ENCODE results near the gene AMZ1. TPM values are rescaled to one million over a fixed set of nuclear protein-coding genes. Genes with fewer than 3 reads are reported as not detected.

Gene AMZ1
- polyA plus RNA-seq, 6 donors from 2014 or later: 1.4 to 3.3 (median 2.7) TPM; not detected in 1

DNA sequence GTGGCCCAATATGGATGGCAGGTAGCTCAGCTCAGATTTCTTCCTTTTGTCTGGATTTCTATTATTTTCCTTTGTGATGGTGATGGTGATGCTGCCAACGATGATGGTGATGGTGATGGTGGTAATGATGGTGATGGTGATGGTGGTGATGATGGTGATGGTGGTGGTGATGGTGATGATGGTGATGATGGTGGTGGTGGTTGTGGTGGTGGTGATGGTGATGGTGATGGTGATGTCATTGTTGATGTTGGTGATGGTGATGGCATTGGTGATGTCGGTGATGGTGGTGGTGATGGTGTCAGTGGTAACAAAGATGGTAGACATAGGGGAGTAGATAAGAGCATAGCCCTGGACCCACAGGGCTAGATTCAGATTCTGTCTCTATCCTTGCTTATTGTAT is 30.8 kb upstream of the AMZ1 start:
- H3K27me3 Mint-ChIP-seq: no peaks in the 10 kb centered on the region
- H3K27ac Mint-ChIP-seq: peak overlapping the region in 2 of 6 donors; percentile 3 to 84

DNA sequence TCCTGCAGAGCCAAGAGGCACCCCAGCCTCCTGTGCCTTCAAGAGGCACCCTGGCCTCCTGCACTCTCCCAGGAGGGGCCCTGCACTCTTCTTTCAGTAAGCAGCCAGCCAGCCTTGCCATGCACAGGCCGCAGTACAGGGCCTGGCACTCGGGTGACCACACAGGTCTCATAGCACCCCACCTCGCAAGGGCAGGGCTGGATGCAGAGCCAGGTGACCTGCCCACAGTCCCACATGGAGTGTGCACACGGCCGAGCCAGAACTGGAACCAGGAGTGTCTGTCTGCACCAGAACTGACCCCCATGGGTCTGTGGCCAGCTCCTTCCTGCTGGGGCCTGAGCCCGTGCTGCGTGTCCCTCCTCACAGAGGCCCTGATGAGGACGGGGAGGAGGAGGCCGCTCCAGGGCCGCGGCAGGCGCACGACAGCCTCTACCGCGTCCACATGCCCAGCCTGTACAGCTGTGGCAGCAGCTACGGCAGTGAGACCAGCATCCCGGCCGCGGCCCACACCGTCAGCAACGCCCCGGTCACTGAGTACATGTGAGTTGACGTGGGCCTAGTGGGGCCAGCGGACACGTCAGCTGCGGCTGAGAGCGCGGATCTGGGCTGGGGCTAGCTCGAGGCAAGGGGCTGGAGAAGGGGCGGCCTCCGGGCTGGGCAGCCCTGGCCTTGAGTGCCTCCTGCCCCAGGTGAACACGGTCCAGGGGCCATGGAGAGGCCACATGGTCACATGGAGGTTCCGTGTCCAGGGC is 29.9 kb upstream of the AMZ1 start:
- DNase-seq: no peak
- Mint-ChIP-seq H3K4me3 (no peak overlapping the region), H3K27ac (no peak overlapping the region), H3K36me3 (peaks cover 0 to 18% of the 10 kb centered on the region in 2 donors), H3K9me3 (no peaks in the 10 kb centered on the region), H3K27me3 (no peaks in the 10 kb centered on the region), H3K4me1 (peaks cover 0 to 8% (median 0%) of the 10 kb centered on the region in 3 donors)
- ATAC-seq (ENCODE audit: low read depth in 2 of 2): no peak

More for the DNA sequence above, 30.8 kb upstream of the AMZ1 start:
- H3K36me3 Mint-ChIP-seq: peaks cover 0 to 14% of the 10 kb centered on the region in 2 donors
- no peak for ATAC-seq (ENCODE audit: low read depth in 2 of 2)
- DNase-seq: no peak
- peaks cover 0 to 8% (median 0%) of the 10 kb centered on the region in 3 donors for H3K4me1 Mint-ChIP-seq
- H3K9me3 Mint-ChIP-seq: no peaks in the 10 kb centered on the region
- no peak overlapping the region for H3K4me3 Mint-ChIP-seq

DNA sequence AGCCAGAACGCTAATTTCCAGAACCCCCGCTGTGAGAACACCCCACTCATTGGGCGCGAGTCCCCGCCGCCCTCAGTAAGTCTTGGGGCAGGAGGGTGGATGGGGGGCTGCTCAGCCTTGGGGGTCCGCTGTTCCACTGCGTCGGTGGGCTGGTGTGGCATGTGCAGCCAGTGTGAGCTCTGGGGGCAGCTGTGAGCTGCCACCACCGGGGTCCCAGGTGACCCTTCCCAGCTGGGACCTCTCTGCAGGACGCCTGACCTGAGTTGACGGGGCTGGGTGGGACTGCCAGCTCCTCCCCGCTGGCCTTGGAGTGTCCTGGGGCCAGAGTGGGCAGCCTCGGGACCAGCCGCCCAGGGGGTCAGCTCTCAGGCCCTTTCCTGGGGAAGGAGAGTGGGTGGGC is 29.1 kb upstream of the AMZ1 start:
- Mint-ChIP-seq H3K4me3 (no peak overlapping the region), H3K27me3 (no peaks in the 10 kb centered on the region), H3K36me3 (peaks cover 0 to 18% of the 10 kb centered on the region in 2 donors), H3K4me1 (peaks cover 0 to 8% (median 0%) of the 10 kb centered on the region in 3 donors), H3K27ac (no peak overlapping the region), H3K9me3 (no peaks in the 10 kb centered on the region)
- no peak for DNase-seq
- no peak for ATAC-seq (ENCODE audit: low read depth in 2 of 2)

DNA sequence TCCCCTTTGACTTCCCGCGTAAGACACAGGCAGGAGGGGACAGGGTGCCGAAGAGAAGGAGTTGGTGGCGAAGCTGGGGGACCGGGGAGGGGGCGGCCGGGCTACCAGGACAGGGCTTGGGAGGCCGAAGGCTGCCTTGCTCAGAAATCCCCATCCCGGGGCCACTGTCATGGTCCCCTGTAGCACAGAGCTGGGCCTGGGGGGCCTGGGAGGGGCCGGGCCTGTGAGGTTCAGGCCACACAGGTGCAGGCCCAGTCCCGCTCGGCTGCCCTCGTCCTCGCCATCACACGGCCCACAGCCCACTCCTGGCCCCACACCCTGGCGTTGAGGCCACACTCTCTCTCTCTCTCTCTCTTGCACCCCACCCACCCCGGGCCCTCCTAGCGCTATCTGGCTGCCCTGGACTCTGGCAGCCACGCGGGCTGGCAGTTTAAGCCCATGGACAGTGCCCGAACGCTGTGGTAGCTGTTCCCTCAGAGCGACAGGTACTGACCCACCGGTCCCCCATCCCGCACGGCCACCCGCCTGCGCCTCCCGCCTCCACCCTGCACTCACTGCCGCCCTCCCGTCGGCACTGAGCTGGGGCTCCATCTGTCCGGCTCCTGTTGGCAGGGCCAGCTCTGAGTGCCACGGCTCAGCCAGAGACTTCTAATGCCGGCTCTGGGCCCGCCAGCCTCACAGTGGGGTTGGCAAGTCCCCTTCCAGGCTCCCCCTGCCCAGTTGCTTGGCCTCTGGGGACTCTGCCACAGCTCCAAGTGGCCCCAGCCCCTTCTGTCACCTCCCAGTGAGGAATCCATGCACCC is 28.2 kb upstream of the AMZ1 start:
- DNase-seq (no peak), ATAC-seq (ENCODE audit: low read depth in 2 of 2) (no peak)
- peaks cover 0 to 8% (median 0%) of the 10 kb centered on the region in 3 donors for H3K4me1 Mint-ChIP-seq
- H3K27me3 Mint-ChIP-seq: no peaks in the 10 kb centered on the region
- no peak overlapping the region for H3K27ac Mint-ChIP-seq
- H3K9me3 Mint-ChIP-seq: no peaks in the 10 kb centered on the region
- peak overlapping the region in 1 of 8 donors; percentile 70 for H3K4me3 Mint-ChIP-seq
- peaks cover 0 to 18% of the 10 kb centered on the region in 2 donors for H3K36me3 Mint-ChIP-seq

DNA sequence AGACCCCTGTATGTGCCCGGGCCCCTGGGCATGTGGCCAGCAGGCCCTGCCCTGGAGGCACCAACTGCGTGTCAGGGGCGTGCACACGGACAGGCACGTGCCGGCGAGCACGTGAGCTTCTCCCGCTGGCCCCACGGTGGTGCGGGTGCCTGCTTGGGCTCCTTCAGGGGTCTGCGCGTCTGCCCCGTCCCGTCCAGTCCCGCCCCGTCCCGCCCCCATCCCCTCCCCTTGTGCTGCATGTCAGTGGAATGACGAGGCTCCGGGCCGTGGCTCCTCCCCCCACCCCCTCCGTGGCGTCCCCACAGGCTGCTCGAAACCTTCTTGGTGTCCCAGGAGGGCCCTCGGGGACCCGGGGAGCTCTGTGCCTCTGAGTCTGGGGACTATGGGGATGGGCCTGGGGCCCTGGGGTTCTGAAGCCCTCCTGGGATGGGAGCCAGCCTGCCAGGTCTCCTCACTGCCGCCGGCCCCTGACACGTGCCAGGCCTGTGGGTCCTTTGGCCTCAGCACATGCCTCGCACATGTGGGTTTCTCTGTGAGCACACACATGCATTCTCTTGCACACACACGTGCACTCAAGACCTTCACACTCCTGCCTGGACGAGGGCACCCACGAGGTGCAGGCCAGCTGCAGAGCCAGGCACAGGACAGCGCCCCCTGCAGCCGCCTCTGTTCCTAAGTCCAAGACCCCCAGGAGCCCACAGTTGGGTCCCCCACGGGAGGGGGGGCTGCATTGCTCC is 27.5 kb upstream of the AMZ1 start:
- Mint-ChIP-seq H3K4me3 (peak overlapping the region in 1 of 8 donors; percentile 15), H3K4me1 (peaks cover 0 to 8% (median 0%) of the 10 kb centered on the region in 3 donors), H3K9me3 (no peaks in the 10 kb centered on the region), H3K27ac (no peak overlapping the region), H3K27me3 (no peaks in the 10 kb centered on the region), H3K36me3 (peaks cover 0 to 18% of the 10 kb centered on the region in 2 donors)
- no peak for DNase-seq
- ATAC-seq (ENCODE audit: low read depth in 2 of 2): no peak

DNA sequence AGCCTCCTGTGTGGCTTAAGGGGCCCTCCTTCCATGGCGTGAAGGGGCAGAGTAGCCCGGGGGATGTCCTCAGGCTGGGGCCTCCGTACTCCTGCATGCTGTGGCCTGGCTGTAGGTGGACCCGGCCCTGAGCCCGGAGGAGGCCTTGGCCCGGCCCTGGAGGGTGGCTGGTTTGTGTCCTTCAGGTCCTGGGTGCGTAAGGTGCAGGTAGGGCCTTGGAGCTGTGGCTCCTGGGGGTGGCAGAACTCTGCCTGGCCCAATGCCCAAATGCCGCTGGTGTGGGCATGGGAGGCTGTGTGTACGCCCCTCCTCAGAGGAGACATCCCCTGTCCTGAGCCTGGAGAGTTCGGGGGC is 26.9 kb upstream of the AMZ1 start:
- no peak for DNase-seq
- Mint-ChIP-seq H3K27ac (no peak overlapping the region), H3K4me1 (peaks cover 0 to 8% (median 0%) of the 10 kb centered on the region in 3 donors), H3K9me3 (no peaks in the 10 kb centered on the region), H3K4me3 (no peak overlapping the region), H3K27me3 (no peaks in the 10 kb centered on the region), H3K36me3 (peaks cover 0 to 18% of the 10 kb centered on the region in 2 donors)
- no peak for ATAC-seq (ENCODE audit: low read depth in 2 of 2)

DNA sequence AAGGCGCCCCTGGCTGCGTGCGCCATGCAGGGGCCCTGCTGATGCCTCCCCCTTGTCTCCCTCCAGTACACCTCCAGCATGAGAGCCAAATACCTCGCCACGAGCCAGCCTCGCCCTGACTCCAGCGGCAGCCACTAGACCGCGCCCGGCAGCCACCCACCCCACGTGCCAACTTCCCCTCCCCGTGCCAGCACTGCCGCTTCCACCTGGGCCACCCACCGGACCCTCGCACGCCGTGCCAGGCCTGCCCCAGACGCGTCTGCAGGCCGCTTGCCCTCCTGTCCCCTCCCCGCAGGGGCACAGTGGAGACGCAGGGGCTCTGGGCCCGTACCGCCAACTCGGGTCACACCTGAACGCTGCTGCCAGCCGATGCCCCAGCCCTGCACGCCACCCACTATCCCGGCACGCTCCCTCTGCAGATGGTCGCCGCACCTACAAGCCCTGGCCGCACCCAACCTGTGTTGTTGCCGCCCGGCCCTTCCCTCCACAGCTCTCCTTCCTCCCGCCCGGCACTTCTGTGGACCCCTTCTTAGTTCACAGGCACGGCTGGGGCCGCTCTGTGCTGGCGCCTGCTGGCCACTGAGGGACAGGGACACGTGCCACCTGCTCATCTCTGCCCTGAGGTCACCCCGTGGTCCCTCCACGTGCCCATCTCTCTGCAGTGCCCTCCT is 26.3 kb upstream of the AMZ1 start:
- peaks cover 0 to 8% (median 0%) of the 10 kb centered on the region in 3 donors for H3K4me1 Mint-ChIP-seq
- no peak overlapping the region for H3K4me3 Mint-ChIP-seq
- no peaks in the 10 kb centered on the region for H3K9me3 Mint-ChIP-seq
- H3K36me3 Mint-ChIP-seq: peaks cover 0 to 18% of the 10 kb centered on the region in 2 donors
- ATAC-seq (ENCODE audit: low read depth in 2 of 2) (no peak), DNase-seq (no peak)
- H3K27me3 Mint-ChIP-seq: no peaks in the 10 kb centered on the region
- peak overlapping the region in 1 of 6 donors; percentile 47 for H3K27ac Mint-ChIP-seq

DNA sequence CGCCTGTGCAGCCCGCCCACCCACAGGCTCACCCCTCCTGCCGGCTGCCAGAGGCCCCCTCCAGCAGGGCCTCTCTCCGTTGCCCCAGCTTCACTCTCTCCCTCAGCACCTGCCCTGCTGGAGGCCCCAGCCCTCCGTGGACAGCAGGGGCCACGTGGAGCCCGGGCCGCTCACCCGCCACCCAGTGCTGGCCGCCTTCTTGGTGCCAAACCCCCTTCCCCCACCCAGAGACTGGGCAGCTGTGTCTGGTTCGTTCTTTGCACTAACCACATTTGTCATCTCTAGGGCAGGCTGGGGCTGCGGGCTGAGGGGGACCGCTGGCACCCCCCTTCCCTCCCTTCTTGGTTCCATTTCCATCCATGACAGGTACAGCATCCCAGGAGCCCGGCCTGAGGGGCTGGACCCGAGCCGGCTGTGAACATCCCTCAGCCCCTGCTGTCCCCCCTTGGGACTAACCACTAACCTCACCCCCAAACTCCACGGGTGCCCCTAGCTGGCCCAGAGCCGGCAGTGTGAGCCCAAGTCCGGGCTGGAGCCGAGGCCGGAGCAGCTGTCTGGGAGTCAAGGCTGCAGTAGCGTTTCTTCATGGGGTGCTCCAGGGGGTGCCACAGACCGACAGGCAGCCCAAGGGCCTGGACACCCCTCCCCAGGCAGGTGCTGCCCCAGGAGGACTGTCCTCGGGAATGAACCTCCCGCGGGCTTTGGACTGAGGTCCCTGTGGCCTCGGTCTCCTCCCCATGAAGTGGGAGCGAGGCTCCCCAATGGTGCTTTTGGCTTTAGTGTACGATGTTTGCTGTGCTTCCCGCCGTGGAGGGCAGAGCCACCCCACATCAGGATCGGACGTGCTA is 25.5 kb upstream of the AMZ1 start:
- H3K4me1 Mint-ChIP-seq: peaks cover 0 to 3% (median 0%) of the 10 kb centered on the region in 3 donors
- peak overlapping the region in 1 of 6 donors; percentile 65 for H3K27ac Mint-ChIP-seq
- peaks cover 0 to 10% of the 10 kb centered on the region in 2 donors for H3K36me3 Mint-ChIP-seq

DNA sequence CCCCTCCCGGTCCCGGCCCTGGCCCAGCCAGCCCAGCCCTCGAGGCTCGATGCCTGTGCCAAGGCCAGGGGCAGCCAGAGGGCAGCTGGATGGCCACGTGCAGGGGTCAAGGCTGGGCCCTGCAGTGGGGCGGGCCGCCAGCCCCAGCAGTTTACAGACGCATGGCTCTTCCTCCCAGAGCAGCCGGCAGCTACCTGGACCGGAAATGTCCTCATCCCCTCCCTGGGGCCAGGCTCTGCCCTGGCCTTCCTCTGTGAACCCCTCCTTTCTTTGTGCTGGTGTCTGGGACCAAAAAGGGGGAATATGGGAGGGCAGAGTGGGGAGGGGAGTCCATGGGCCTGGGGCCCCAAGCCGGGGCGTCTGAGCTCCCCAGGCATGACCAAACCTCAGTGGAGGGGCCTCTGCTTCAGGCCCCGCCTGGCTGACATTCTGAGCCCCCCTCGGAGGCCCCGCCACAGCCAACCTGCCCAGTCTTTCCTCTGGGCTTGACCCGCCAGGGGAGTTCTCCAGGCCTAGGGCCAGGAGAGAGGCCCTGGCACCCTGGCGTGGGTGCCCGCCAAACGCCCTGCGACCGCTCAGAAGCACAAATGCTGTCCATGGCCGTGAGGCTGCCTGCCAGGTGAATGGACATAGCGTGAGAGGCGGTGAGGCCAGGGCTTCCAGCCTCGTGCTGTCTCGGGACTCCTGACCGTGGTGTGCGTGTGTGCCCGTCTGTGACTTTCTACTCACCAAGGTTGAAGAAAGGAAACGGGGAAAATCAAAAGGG is 24.7 kb upstream of the AMZ1 start:
- DNase-seq (no peak), ATAC-seq (ENCODE audit: low read depth in 2 of 2) (no peak)
- peaks cover 0 to 3% (median 3%) of the 10 kb centered on the region in 3 donors for H3K4me1 Mint-ChIP-seq
- no peak overlapping the region for H3K27ac Mint-ChIP-seq
- no peaks in the 10 kb centered on the region for H3K9me3 Mint-ChIP-seq
- peaks cover 0 to 10% of the 10 kb centered on the region in 2 donors for H3K36me3 Mint-ChIP-seq
- peaks cover 0 to 15% (median 13%) of the 10 kb centered on the region in 3 donors for H3K27me3 Mint-ChIP-seq
- no peak overlapping the region for H3K4me3 Mint-ChIP-seq

More for the DNA sequence above, 25.5 kb upstream of the AMZ1 start:
- DNase-seq: no peak
- Mint-ChIP-seq H3K9me3 (no peaks in the 10 kb centered on the region), H3K4me3 (no peak overlapping the region), H3K27me3 (peaks cover 0 to 7% (median 5%) of the 10 kb centered on the region in 3 donors)
- ATAC-seq (ENCODE audit: low read depth in 2 of 2): no peak

DNA sequence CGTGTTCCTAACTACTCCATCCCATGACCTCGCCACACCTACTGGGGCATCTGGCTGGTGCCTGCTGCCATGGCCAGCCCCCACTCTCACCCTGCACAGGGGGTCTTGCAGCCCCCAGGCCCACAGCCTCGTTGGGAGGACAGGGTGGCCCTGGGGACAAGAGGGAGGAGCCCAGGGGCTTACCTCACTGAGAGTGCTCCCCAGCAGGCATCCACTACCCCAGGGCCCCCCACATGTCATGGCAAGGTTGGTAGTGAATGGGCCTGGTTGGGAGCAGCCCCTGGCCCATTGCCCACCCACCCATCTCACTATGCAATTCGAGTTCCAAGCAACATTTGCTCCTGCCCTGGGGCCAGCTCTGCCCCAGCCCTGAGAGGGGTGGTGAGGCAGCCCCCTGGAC is 24.0 kb upstream of the AMZ1 start:
- no peak overlapping the region for H3K4me3 Mint-ChIP-seq
- H3K9me3 Mint-ChIP-seq: no peaks in the 10 kb centered on the region
- peaks cover 0 to 17% (median 14%) of the 10 kb centered on the region in 3 donors for H3K27me3 Mint-ChIP-seq
- H3K27ac Mint-ChIP-seq: peak overlapping the region in 1 of 6 donors; percentile 59
- ATAC-seq (ENCODE audit: low read depth in 2 of 2) (no peak), DNase-seq (no peak)
- peaks cover 0 to 3% (median 3%) of the 10 kb centered on the region in 3 donors for H3K4me1 Mint-ChIP-seq
- peaks cover 0 to 10% of the 10 kb centered on the region in 2 donors for H3K36me3 Mint-ChIP-seq

DNA sequence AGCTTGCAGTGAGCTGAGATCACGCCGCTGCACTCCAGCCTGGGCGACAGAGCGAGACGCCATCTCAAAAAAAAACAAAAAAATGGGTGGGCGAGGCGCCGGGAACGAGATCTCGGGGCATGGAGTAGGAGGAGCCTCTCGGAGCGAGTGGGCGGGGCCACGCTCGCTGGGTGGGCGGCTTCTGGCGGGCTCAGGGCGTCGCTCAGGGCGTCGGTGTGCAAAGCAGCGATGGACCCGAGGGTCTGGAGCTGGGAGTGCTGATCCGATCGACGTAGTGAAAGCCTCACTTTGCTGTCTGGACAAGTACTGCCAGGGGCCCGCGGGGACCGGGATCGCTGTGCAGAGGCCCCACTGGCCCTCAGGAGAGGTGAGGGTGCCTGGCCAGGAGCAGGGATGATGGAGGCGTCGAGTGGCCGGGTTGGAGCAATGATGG is 22.6 kb upstream of the AMZ1 start:
- H3K9me3 Mint-ChIP-seq: no peaks in the 10 kb centered on the region
- H3K4me3 Mint-ChIP-seq: no peak overlapping the region
- no peak overlapping the region for H3K27ac Mint-ChIP-seq
- H3K27me3 Mint-ChIP-seq: peaks cover 0 to 26% (median 23%) of the 10 kb centered on the region in 3 donors
- DNase-seq (no peak), ATAC-seq (ENCODE audit: low read depth in 2 of 2) (no peak)
- peaks cover 0 to 10% of the 10 kb centered on the region in 2 donors for H3K36me3 Mint-ChIP-seq
- H3K4me1 Mint-ChIP-seq: peaks cover under 1 to 10% (median 3%) of the 10 kb centered on the region in 3 donors
